B cell (primary cell): ENCODE data around the gene CASP9. TPM values are rescaled to one million over a fixed set of nuclear protein-coding genes. Genes with fewer than 3 reads are reported as not detected.
"Not testable (repeated sequence)": the region's sequence is repeated elsewhere in the genome, so short reads cannot be mapped to it uniquely, and the experiment has no call there.

Source experiments
- ATAC-seq: fragments of 200-7000 bp; cut with Tn5 transposase; one replicate; pipeline ENCODE4 v1.10.0; 2021; ENCODE audit warnings: low read depth, mild to moderate bottlenecking, moderate number of reproducible peaks, moderate library complexity
- CTCF ChIA-PET: fragments of 350-600 bp; sonication (Branson Sonifier 250); formaldehyde crosslinking; loops from one replicate; lab custom pipeline; 2021; ENCODE audit warnings: antibody characterized with exemption, inconsistent platforms; lab: Charles Lee
- POLR2A ChIA-PET: fragments of 350-600 bp; sonication (Branson Sonifier 250); formaldehyde crosslinking; loops from one replicate; lab custom pipeline; 2021; ENCODE audit warnings: antibody characterized with exemption; lab: Charles Lee
- DNase-seq: peaks from one replicate; pipeline ENCODE4 v3.0.0; 2013
- H2AFZ ChIP-seq: 2 replicates; pipeline ENCODE4 v1.6.1; 2012; ENCODE audit warnings: mild to moderate bottlenecking, low read depth, low read length; ENCODE audit not compliant: insufficient read depth, poor library complexity, severe bottlenecking
- H3K27ac ChIP-seq, 2 donors: 1 replicate in 1 of 2; 2 replicates in 1 of 2; pipeline ENCODE4 v1.5.1; 2012 to 2013; ENCODE audit warnings: low read length in 2 of 2, mild to moderate bottlenecking in 2 of 2, moderate library complexity in 1 of 2
- H3K27me3 ChIP-seq, 4 experiments: fragments of 200-600 bp in 1 of 4; sonication (generic) in 1 of 4; replicated peaks in 1 of 4; 1 replicate in 2 of 4; 2 replicates in 2 of 4; pipeline versions ENCODE4 v1.6.1 to v1.7.0; 2013 to 2016; ENCODE audit warnings: low read length in 3 of 4, mild to moderate bottlenecking in 2 of 4, mixed read lengths in 1 of 4, moderate library complexity in 1 of 4; ENCODE audit not compliant: insufficient read depth in 4 of 4, control insufficient read depth in 3 of 4; ENCODE audit errors: control extremely low read depth in 1 of 4
- H3K36me3 ChIP-seq, 2 experiments: replicated peaks in 1 of 2; 1 replicate in 1 of 2; 2 replicates in 1 of 2; pipeline versions ENCODE4 v1.6.1 to v1.7.1; 2013; ENCODE audit warnings: low read length in 1 of 2; ENCODE audit not compliant: insufficient read depth in 2 of 2, control insufficient read depth in 1 of 2; ENCODE audit errors: control extremely low read depth in 1 of 2, extremely low read depth in 1 of 2
- H3K4me1 ChIP-seq, 2 donors: fragments of 200-600 bp in 1 of 2; sonication (generic) in 1 of 2; 1 replicate in 1 of 2; 2 replicates in 1 of 2; pipeline versions ENCODE4 v1.5.1 to v1.6.1; 2013 to 2017; ENCODE audit warnings: low read length in 2 of 2; ENCODE audit not compliant: control insufficient read depth in 2 of 2, insufficient read depth in 2 of 2
- H3K4me2 ChIP-seq: replicated peaks from 2 replicates; pipeline ENCODE3; 2012; ENCODE audit warnings: mild to moderate bottlenecking, low read depth, low read length; ENCODE audit not compliant: poor library complexity, severe bottlenecking
- H3K4me3 ChIP-seq, 5 experiments: fragments of 200-600 bp in 1 of 5; sonication (generic) in 1 of 5; 1 replicate in 3 of 5; 2 replicates in 2 of 5; pipeline versions ENCODE4 v1.5.1 to v1.7.0; 2011 to 2016; ENCODE audit warnings: low read length in 4 of 5, mild to moderate bottlenecking in 4 of 5, low read depth in 2 of 5, control low read depth in 1 of 5, moderate library complexity in 1 of 5; ENCODE audit not compliant: insufficient read depth in 1 of 5; ENCODE audit errors: control extremely low read depth in 1 of 5, extremely low read depth in 1 of 5
- H3K79me2 ChIP-seq: fragments of 200-600 bp; sonication (generic); one replicate; pipeline ENCODE4 v1.6.0; 2016; ENCODE audit warnings: low read length; ENCODE audit not compliant: control insufficient read depth, insufficient read depth
- H3K9ac ChIP-seq: fragments of 200-600 bp; sonication (generic); 2 replicates; pipeline ENCODE4 v1.6.1; 2017; ENCODE audit warnings: mild to moderate bottlenecking, low read length, moderate library complexity
- H3K9me3 ChIP-seq, 3 donors: one replicate each; pipeline versions ENCODE4 v1.6.1 to v1.7.1; 2013; ENCODE audit warnings: low read length in 2 of 3; ENCODE audit not compliant: control insufficient read depth in 2 of 3, insufficient read depth in 1 of 3; ENCODE audit errors: control extremely low read depth in 1 of 3
- H4K20me1 ChIP-seq: 2 replicates; pipeline ENCODE4 v1.6.0; 2012; ENCODE audit warnings: mild to moderate bottlenecking, low read length; ENCODE audit not compliant: insufficient read depth, control insufficient read depth, poor library complexity, severe bottlenecking
- H3K27ac Mint-ChIP-seq: one replicate; pipeline ENCODE4 v1.8.0; 2021; ENCODE audit warnings: mixed read lengths
- H3K27me3 Mint-ChIP-seq: one replicate; pipeline ENCODE4 v1.8.0; 2021; ENCODE audit warnings: mixed read lengths
- H3K4me1 Mint-ChIP-seq: one replicate; pipeline ENCODE4 v1.8.0; 2021; ENCODE audit warnings: mixed read lengths
- H3K4me3 Mint-ChIP-seq: one replicate; pipeline ENCODE4 v1.8.0; 2021; ENCODE audit warnings: mixed read lengths
- H3K9me3 Mint-ChIP-seq: one replicate; pipeline ENCODE4 v1.8.0; 2022; ENCODE audit warnings: mixed read lengths; ENCODE audit not compliant: insufficient read depth
- EZH2 ChIP-seq: IDR thresholded peaks from 2 replicates; pipeline ENCODE4 v1.6.1; 2012; ENCODE audit warnings: borderline replicate concordance, low read depth, mild to moderate bottlenecking, moderate library complexity, low read length; ENCODE audit not compliant: insufficient read depth, poor library complexity, severe bottlenecking
- WGBS: methylation state at CpG from one replicate; pipeline ENCODE4 v1.1.5; 2013; ENCODE audit warnings: missing lambda C conversion rate; ENCODE audit not compliant: insufficient coverage; 5-methylcytosine and 5-hydroxymethylcytosine counted together
- intact Hi-C: fragments of 100-400 bp; cut with micrococcal nuclease; formaldehyde crosslinking; loops from one replicate; pipeline ENCODE4 v1.10.0; 2022
- polyA plus RNA-seq: library from polyadenylated mRNA; depleted of rRNA; stranded (reverse); fragments of >200 nt; gene quantifications from 2 replicates; pipeline ENCODE4 v1.2.3, GENCODE V29; 2012
- total RNA-seq, 2 donors: library from RNA; stranded (reverse); fragments of 120-200 nt in 1 of 2; gene quantifications; 1 replicate in 1 of 2; 2 replicates in 1 of 2; pipeline versions ENCODE4 v1.2.3 to v1.2.4, GENCODE V29; 2013 to 2022
- TF ChIP-seq, protein P1 (sequence below): fragments of 200-600 bp; IDR thresholded peaks from one replicate; pipeline ENCODE4 v1.8.0; 2022; ENCODE audit warnings: antibody characterized with exemption, mild to moderate bottlenecking

CASP9 gene
- total and polyA plus RNA-seq, 2 donors (not counting 1 experiment from before 2014, with no cell fraction given) = 16.8 to 22.9 TPM

DNA sequence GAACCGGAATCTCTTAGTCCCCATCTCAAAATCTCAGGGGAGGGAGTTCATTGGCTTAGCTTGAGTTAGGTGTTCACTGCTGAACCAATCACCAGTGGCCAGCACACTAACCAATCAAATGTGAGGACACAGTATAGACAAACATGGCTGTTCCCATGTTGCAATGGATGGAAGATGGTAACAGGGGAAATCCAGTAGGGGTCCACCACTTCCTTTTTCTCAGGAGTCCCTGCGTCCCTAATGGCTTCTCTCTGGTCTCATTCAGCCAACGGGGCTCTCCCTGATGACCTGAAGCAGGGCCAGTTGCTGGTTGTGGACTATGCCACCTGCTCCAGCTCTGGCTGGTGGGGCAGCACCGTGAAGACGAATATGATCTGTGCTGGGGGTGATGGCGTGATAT is 38.4 kb downstream of the CASP9 start:
- peaks cover 0 to 2% of the 10 kb centered on the region in 2 experiments for H3K36me3 ChIP-seq
- no peaks in the 10 kb centered on the region for H3K9me3 Mint-ChIP-seq
- 87% methylated on average over 2 of the region's 6 CpGs for WGBS
- ChIA-PET CTCF (no interaction called here), POLR2A (no interaction called here)
- no peak overlapping the region for H3K4me3 Mint-ChIP-seq
- no peaks in the 10 kb centered on the region for H3K27me3 ChIP-seq
- no peaks in the 10 kb centered on the region for H3K4me1 ChIP-seq
- no peak for TF ChIP-seq EZH2
- TF ChIP-seq, protein P1, sequence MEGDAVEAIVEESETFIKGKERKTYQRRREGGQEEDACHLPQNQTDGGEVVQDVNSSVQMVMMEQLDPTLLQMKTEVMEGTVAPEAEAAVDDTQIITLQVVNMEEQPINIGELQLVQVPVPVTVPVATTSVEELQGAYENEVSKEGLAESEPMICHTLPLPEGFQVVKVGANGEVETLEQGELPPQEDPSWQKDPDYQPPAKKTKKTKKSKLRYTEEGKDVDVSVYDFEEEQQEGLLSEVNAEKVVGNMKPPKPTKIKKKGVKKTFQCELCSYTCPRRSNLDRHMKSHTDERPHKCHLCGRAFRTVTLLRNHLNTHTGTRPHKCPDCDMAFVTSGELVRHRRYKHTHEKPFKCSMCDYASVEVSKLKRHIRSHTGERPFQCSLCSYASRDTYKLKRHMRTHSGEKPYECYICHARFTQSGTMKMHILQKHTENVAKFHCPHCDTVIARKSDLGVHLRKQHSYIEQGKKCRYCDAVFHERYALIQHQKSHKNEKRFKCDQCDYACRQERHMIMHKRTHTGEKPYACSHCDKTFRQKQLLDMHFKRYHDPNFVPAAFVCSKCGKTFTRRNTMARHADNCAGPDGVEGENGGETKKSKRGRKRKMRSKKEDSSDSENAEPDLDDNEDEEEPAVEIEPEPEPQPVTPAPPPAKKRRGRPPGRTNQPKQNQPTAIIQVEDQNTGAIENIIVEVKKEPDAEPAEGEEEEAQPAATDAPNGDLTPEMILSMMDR = no peak
- H2AFZ ChIP-seq = no peak overlapping the region
- intact Hi-C loops = no loop called here
- no peaks in the 10 kb centered on the region for H3K79me2 ChIP-seq
- no peak overlapping the region for H3K27ac Mint-ChIP-seq
- H3K4me3 ChIP-seq = no peak overlapping the region
- ATAC-seq = no peak
- no peak overlapping the region for H3K9ac ChIP-seq
- no peak overlapping the region for H3K27ac ChIP-seq
- H3K27me3 Mint-ChIP-seq = no peaks in the 10 kb centered on the region
- no peaks in the 10 kb centered on the region for H4K20me1 ChIP-seq
- H3K4me1 Mint-ChIP-seq = no peaks in the 10 kb centered on the region
- H3K9me3 ChIP-seq = no peaks in the 10 kb centered on the region
- no peak for DNase-seq
- H3K4me2 ChIP-seq = no peak overlapping the region

DNA sequence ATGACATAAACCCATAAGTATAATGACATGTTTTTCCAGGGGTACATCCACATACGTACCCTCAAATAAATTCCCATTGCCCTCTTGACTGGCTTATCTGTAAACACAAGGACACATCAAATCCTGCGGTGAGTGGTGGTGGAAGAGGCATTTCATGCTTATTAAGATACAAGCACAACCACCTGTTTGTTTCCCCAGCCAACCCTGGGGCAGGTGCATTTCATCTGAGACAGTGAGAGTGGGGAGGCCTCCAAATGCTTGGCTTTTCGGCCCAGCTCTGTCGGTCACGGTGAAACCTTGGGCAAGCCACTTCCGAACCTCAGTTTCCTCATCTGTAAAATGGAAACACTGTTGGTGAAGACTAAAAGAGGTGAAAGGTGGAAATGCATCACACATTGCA is 39.6 kb downstream of the CASP9 start:
- H2AFZ ChIP-seq, CTCF ChIA-PET, DNase-seq, H3K27me3 ChIP-seq, H3K4me1 ChIP-seq, H3K9me3 Mint-ChIP-seq, H3K4me3 ChIP-seq, H3K4me2 ChIP-seq, H3K27ac ChIP-seq, H3K27me3 Mint-ChIP-seq, H3K9ac ChIP-seq, H3K4me1 Mint-ChIP-seq, H3K36me3 ChIP-seq, H3K79me2 ChIP-seq, H4K20me1 ChIP-seq, H3K4me3 Mint-ChIP-seq, ATAC-seq, intact Hi-C loops, H3K9me3 ChIP-seq, H3K27ac Mint-ChIP-seq, POLR2A ChIA-PET: not testable (repeated sequence)
- WGBS = 100% methylated on average over 2 of the region's 6 CpGs
